GM12878 (cell line): ENCODE results near the gene AGBL4. TPM values are rescaled to one million over a fixed set of nuclear protein-coding genes. Genes with fewer than 3 reads are reported as not detected.

ENCODE experiments used
- BMI1 ChIP-seq: fragments of 450-650 bp; IDR thresholded peaks from 2 replicates; pipeline ENCODE4 v1.6.1; 2016; ENCODE audit warnings: mild to moderate bottlenecking, moderate library complexity, borderline replicate concordance
- DPF2 ChIP-seq: fragments of 450-650 bp; IDR thresholded peaks from 2 replicates; pipeline ENCODE4 v1.6.1; 2017; ENCODE audit warnings: mild to moderate bottlenecking
- FOXK2 ChIP-seq: fragments of 450-650 bp; IDR thresholded peaks from 2 replicates; pipeline ENCODE4 v1.6.1; 2017; ENCODE audit warnings: mild to moderate bottlenecking, moderate library complexity
- POU2F2 ChIP-seq: IDR thresholded peaks from 3 replicates; pipeline ENCODE4 v1.6.1; 2011; ENCODE audit warnings: low read depth, mild to moderate bottlenecking, low read length, borderline replicate concordance
- RAD21 ChIP-seq: IDR thresholded peaks from 2 replicates; pipeline ENCODE4 v1.6.1; 2011; ENCODE audit warnings: mild to moderate bottlenecking, low read depth, low read length, moderate library complexity; ENCODE audit not compliant: insufficient read depth
- RB1 ChIP-seq: fragments of 450-650 bp; formaldehyde crosslinking; IDR thresholded peaks from 2 replicates; pipeline ENCODE4 v1.6.1; 2017; ENCODE audit warnings: mild to moderate bottlenecking, borderline replicate concordance
- YY1 ChIP-seq: IDR thresholded peaks from 2 replicates; pipeline ENCODE4 v1.6.1; 2011; ENCODE audit warnings: low read depth, mild to moderate bottlenecking, low read length
- polyA plus RNA-seq, 11 experiments: library from polyadenylated mRNA; depleted of rRNA in 4 of 11; unstranded in 6 of 11; stranded (reverse) in 5 of 11; fragments of >200 nt; fragmentation: Nextera tagmentation in 4 of 11; fragmentation: Illumina TruSeq in 1 of 11; extraction: Ambion mirVana in 4 of 11; extraction: Trizol in 1 of 11; gene quantifications; 1 replicate in 1 of 11; 2 replicates in 10 of 11; pipeline versions ENCODE4 v1.2.1 to v1.2.3, GENCODE V29; 2011 to 2016; ENCODE audit warnings: inconsistent platforms in 2 of 11, missing spikeins in 2 of 11, low read depth in 1 of 11
- total RNA-seq, 4 experiments: library from RNA; depleted of rRNA in 3 of 4; stranded (reverse); fragments of >200 nt in 3 of 4; fragmentation: Illumina TruSeq in 1 of 4; extraction: Trizol in 1 of 4; gene quantifications; 2 replicates each; pipeline versions ENCODE4 v1.2.1 to v1.2.3, GENCODE V29; 2013 to 2021
- TF ChIP-seq, protein P1 (sequence below): fragments of 450-650 bp; formaldehyde crosslinking; IDR thresholded peaks from 2 replicates; pipeline ENCODE4 v1.4.0; 2020; ENCODE audit warnings: mild to moderate bottlenecking, moderate library complexity
- TF ChIP-seq, protein P2 (sequence below): IDR thresholded peaks from 2 replicates; pipeline ENCODE4 v1.6.1; 2012; ENCODE audit warnings: improper control_type of control experiment, low read depth, low read length; ENCODE audit not compliant: insufficient replicate concordance
- TF ChIP-seq, protein P3 (sequence below): fragments of 450-650 bp; IDR thresholded peaks from 2 replicates; pipeline ENCODE4 v1.6.1; 2016; ENCODE audit warnings: mild to moderate bottlenecking

The AGBL4 gene
- total and polyA plus RNA-seq, 10 of the 15 experiments (the other 5 are each of a cell fraction or from before 2014, with no cell fraction given) = 0.31 TPM; not detected in 9

DNA sequence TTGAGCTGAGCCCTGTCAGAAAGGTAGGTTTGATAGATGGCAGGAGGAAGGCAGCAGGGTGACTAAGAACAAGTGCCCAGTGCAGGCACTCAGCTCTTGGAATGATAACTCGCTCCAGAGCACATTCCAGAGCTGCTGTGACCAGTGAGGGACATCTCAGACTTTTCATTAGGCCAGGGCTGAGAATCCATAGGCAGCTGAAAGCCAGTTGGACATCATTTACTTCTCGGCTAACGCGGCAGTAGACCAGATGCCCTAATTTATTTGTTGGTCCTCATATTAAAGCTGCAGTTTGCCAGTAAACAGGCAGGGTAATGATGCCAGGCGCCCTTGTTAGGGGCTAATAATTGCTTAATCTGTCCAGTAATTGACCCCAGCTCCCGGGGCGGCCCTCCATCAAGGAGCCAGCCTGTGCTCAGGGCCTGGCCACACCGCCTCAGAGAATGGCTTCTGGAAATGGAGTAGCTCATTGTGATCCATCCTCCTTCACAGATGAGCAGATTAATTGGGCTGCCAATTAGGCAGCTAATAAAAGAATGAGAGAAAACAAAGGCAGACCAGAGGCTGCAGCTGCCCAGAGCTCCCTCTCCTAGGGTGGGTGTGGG, 1369.0 kb downstream of the AGBL4 start (continued):
- TF ChIP-seq, protein P1, sequence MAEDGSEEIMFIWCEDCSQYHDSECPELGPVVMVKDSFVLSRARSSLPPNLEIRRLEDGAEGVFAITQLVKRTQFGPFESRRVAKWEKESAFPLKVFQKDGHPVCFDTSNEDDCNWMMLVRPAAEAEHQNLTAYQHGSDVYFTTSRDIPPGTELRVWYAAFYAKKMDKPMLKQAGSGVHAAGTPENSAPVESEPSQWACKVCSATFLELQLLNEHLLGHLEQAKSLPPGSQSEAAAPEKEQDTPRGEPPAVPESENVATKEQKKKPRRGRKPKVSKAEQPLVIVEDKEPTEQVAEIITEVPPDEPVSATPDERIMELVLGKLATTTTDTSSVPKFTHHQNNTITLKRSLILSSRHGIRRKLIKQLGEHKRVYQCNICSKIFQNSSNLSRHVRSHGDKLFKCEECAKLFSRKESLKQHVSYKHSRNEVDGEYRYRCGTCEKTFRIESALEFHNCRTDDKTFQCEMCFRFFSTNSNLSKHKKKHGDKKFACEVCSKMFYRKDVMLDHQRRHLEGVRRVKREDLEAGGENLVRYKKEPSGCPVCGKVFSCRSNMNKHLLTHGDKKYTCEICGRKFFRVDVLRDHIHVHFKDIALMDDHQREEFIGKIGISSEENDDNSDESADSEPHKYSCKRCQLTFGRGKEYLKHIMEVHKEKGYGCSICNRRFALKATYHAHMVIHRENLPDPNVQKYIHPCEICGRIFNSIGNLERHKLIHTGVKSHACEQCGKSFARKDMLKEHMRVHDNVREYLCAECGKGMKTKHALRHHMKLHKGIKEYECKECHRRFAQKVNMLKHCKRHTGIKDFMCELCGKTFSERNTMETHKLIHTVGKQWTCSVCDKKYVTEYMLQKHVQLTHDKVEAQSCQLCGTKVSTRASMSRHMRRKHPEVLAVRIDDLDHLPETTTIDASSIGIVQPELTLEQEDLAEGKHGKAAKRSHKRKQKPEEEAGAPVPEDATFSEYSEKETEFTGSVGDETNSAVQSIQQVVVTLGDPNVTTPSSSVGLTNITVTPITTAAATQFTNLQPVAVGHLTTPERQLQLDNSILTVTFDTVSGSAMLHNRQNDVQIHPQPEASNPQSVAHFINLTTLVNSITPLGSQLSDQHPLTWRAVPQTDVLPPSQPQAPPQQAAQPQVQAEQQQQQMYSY (CRISPR knock-in tag) = no peak
- TF ChIP-seq, protein P2, sequence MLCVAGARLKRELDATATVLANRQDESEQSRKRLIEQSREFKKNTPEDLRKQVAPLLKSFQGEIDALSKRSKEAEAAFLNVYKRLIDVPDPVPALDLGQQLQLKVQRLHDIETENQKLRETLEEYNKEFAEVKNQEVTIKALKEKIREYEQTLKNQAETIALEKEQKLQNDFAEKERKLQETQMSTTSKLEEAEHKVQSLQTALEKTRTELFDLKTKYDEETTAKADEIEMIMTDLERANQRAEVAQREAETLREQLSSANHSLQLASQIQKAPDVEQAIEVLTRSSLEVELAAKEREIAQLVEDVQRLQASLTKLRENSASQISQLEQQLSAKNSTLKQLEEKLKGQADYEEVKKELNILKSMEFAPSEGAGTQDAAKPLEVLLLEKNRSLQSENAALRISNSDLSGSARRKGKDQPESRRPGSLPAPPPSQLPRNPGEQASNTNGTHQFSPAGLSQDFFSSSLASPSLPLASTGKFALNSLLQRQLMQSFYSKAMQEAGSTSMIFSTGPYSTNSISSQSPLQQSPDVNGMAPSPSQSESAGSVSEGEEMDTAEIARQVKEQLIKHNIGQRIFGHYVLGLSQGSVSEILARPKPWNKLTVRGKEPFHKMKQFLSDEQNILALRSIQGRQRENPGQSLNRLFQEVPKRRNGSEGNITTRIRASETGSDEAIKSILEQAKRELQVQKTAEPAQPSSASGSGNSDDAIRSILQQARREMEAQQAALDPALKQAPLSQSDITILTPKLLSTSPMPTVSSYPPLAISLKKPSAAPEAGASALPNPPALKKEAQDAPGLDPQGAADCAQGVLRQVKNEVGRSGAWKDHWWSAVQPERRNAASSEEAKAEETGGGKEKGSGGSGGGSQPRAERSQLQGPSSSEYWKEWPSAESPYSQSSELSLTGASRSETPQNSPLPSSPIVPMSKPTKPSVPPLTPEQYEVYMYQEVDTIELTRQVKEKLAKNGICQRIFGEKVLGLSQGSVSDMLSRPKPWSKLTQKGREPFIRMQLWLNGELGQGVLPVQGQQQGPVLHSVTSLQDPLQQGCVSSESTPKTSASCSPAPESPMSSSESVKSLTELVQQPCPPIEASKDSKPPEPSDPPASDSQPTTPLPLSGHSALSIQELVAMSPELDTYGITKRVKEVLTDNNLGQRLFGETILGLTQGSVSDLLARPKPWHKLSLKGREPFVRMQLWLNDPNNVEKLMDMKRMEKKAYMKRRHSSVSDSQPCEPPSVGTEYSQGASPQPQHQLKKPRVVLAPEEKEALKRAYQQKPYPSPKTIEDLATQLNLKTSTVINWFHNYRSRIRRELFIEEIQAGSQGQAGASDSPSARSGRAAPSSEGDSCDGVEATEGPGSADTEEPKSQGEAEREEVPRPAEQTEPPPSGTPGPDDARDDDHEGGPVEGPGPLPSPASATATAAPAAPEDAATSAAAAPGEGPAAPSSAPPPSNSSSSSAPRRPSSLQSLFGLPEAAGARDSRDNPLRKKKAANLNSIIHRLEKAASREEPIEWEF = no peak
- TF ChIP-seq RAD21 = no peak
- TF ChIP-seq DPF2 = no peak
- no peak for TF ChIP-seq RB1
- TF ChIP-seq, protein P3, sequence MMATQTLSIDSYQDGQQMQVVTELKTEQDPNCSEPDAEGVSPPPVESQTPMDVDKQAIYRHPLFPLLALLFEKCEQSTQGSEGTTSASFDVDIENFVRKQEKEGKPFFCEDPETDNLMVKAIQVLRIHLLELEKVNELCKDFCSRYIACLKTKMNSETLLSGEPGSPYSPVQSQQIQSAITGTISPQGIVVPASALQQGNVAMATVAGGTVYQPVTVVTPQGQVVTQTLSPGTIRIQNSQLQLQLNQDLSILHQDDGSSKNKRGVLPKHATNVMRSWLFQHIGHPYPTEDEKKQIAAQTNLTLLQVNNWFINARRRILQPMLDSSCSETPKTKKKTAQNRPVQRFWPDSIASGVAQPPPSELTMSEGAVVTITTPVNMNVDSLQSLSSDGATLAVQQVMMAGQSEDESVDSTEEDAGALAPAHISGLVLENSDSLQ = no peak
- TF ChIP-seq POU2F2 = no peak
- TF ChIP-seq FOXK2 = no peak
- no peak for TF ChIP-seq BMI1
- no peak for TF ChIP-seq YY1
